Measurements from ENCODE around the gene PHRF1.

PHRF1 gene

GRCh38 chr11:601573-602245 is 25.4 kb downstream of the PHRF1 start:
- DNase-seq (ENCODE audit: low spot score) = no peak

GRCh38 chr11:603154-603553 is 26.9 kb downstream of the PHRF1 start:
- DNase-seq (ENCODE audit: low spot score) = no peak

GRCh38 chr11:605286-606129 is 29.2 kb downstream of the PHRF1 start:
- DNase-seq (ENCODE audit: low spot score) = no peak

GRCh38 chr11:606245-606644 is 30.0 kb downstream of the PHRF1 start:
- no peak for DNase-seq (ENCODE audit: low spot score)

GRCh38 chr11:607020-607780 is 30.9 kb downstream of the PHRF1 start:
- DNase-seq (ENCODE audit: low spot score) = no peak

GRCh38 chr11:607971-608659 is 31.8 kb downstream of the PHRF1 start:
- DNase-seq (ENCODE audit: low spot score) = no peak

- no peak for DNase-seq (ENCODE audit: low spot score)
These were observed 32.6 kb downstream of the PHRF1 start for GRCh38 chr11:608791-609251.

- DNase-seq (ENCODE audit: low spot score) = no peak
These were observed 33.1 kb downstream of the PHRF1 start for GRCh38 chr11:609341-609811.

- no peak for DNase-seq (ENCODE audit: low spot score)
These were observed 34.0 kb downstream of the PHRF1 start for GRCh38 chr11:610146-610801.

GRCh38 chr11:611001-611996 is 35.0 kb downstream of the PHRF1 start:
- DNase-seq (ENCODE audit: low spot score) = no peak

GRCh38 chr11:612201-612960 is 36.1 kb downstream of the PHRF1 start:
- no peak for DNase-seq (ENCODE audit: low spot score)

GRCh38 chr11:612961-613300 is 36.7 kb downstream of the PHRF1 start:
- DNase-seq (ENCODE audit: low spot score) = no peak

GRCh38 chr11:613369-613968 is 37.2 kb downstream of the PHRF1 start:
- DNase-seq (ENCODE audit: low spot score) = peak; percentile 41

GRCh38 chr11:614021-614622 is 37.9 kb downstream of the PHRF1 start:
- DNase-seq (ENCODE audit: low spot score) = no peak

- DNase-seq (ENCODE audit: low spot score) = no peak
These were observed 38.6 kb downstream of the PHRF1 start for GRCh38 chr11:614623-615503.

- DNase-seq (ENCODE audit: low spot score) = peak; percentile 94
These were observed 39.4 kb downstream of the PHRF1 start, which contains the start of gene IRF7 for GRCh38 chr11:615504-616319. Gene IRF7, minus strand, starts transcription at chr11:615950. Its CDS starts 586 bp downstream, at chr11:615364.

Measured in Ammon's horn (tissue), 1 donor.